NCI-H1105 treated with DMSO at 0.1 percent for 48 hours (cell line): ENCODE measurements around the gene CHAC1.

ENCODE experiments used
- DNase-seq: peaks from one replicate; lab custom pipeline; 2025; lab: John Stamatoyannopoulos, UW

Gene CHAC1

GRCh38 chr15:40923551-40923950 lies 29.7 kb upstream of the CHAC1 start:
- no peak for DNase-seq

GRCh38 chr15:40925495-40925862 lies 27.8 kb upstream of the CHAC1 start:
- no peak for DNase-seq

GRCh38 chr15:40925863-40926658 lies 27.2 kb upstream of the CHAC1 start:
- DNase-seq, result peak; percentile 19

GRCh38 chr15:40926659-40927494 lies 26.4 kb upstream of the CHAC1 start:
- DNase-seq, result no peak

- DNase-seq, result peak; percentile 29
These were observed 25.8 kb upstream of the CHAC1 start for GRCh38 chr15:40927495-40927872.

GRCh38 chr15:40927873-40928806 lies 25.1 kb upstream of the CHAC1 start:
- DNase-seq, result peak; percentile 82

GRCh38 chr15:40928821-40929659 lies 24.2 kb upstream of the CHAC1 start, which contains the start of gene DLL4:
DLL4 (plus strand) TSS chr15:40929340; CDS start chr15:40929669, 329 bp downstream.
- DNase-seq, result peak; percentile 77

- peak; percentile 13 for DNase-seq
These were observed 23.4 kb upstream of the CHAC1 start for GRCh38 chr15:40929660-40930429.

GRCh38 chr15:40930430-40931299 lies 22.6 kb upstream of the CHAC1 start:
- peak; percentile 38 for DNase-seq

- DNase-seq, result no peak
These were observed 21.8 kb upstream of the CHAC1 start for GRCh38 chr15:40931300-40932142.

GRCh38 chr15:40932156-40932555 lies 21.1 kb upstream of the CHAC1 start:
- peak; percentile 16 for DNase-seq

- peak; percentile 16 for DNase-seq
These were observed 20.4 kb upstream of the CHAC1 start for GRCh38 chr15:40932649-40933516.

- no peak for DNase-seq
These were observed 19.8 kb upstream of the CHAC1 start for GRCh38 chr15:40933517-40933902.

GRCh38 chr15:40934457-40934856 lies 18.8 kb upstream of the CHAC1 start:
- DNase-seq, result no peak

- no peak for DNase-seq
These were observed 17.0 kb upstream of the CHAC1 start for GRCh38 chr15:40936234-40936708.

GRCh38 chr15:40936709-40937666 lies 16.3 kb upstream of the CHAC1 start:
- DNase-seq, result no peak
